Upper lobe of left lung (tissue), 6 donors: ENCODE results near the gene DDIT4. TPM values are rescaled to one million over a fixed set of nuclear protein-coding genes. Genes with fewer than 3 reads are reported as not detected.

Experiments used
- ATAC-seq, 2 donors: fragments of 200-7000 bp; cut with Tn5 transposase; one replicate each; pipeline ENCODE4 v1.9.1; 2022; ENCODE audit warnings: mild to moderate bottlenecking in 2 of 2, moderate library complexity in 2 of 2; ENCODE audit not compliant: low FRiP score in 2 of 2
- DNase-seq, 2 donors: peaks; one replicate each; pipeline ENCODE4 v3.0.0-alpha.2; 2019 to 2020
- H3K27ac ChIP-seq, 4 donors: fragments of 200-600 bp; sonication (generic); one replicate each; pipeline ENCODE4 v1.5.1; 2016 to 2019
- H3K27me3 ChIP-seq, 4 donors: fragments of 200-600 bp; sonication (generic); one replicate each; pipeline ENCODE4 v1.5.1; 2017 to 2019
- H3K36me3 ChIP-seq, 4 donors: fragments of 200-600 bp; sonication (generic); one replicate each; pipeline ENCODE4 v1.5.1; 2016 to 2019
- H3K4me1 ChIP-seq, 4 donors: fragments of 200-600 bp; sonication (generic); one replicate each; pipeline ENCODE4 v1.5.1; 2018 to 2019
- H3K4me3 ChIP-seq, 4 donors: fragments of 200-600 bp; sonication (generic); one replicate each; pipeline ENCODE4 v1.5.1; 2017 to 2019; ENCODE audit warnings: mild to moderate bottlenecking in 2 of 4, moderate library complexity in 1 of 4
- H3K9me3 ChIP-seq, 4 donors: fragments of 200-600 bp; sonication (generic); one replicate each; pipeline ENCODE4 v1.5.1; 2018 to 2019
- CTCF ChIP-seq, 6 experiments: fragments of 450-650 bp in 4 of 6; fragments of 200-600 bp in 2 of 6; sonication (generic) in 2 of 6; IDR thresholded peaks; one replicate each; pipeline ENCODE4 v1.5.1; 2016 to 2019; ENCODE audit warnings: antibody characterized with exemption in 6 of 6
- EP300 ChIP-seq, 4 donors: sonication (generic); formaldehyde crosslinking; IDR thresholded peaks; one replicate each; pipeline ENCODE4 v1.5.1; 2017; ENCODE audit warnings: antibody characterized with exemption in 4 of 4, control low read depth in 2 of 4
- POLR2A ChIP-seq, 4 donors: fragments of 450-650 bp; IDR thresholded peaks; one replicate each; pipeline ENCODE4 v1.5.1; 2016 to 2017; ENCODE audit warnings: antibody characterized with exemption in 4 of 4, mild to moderate bottlenecking in 2 of 4
- POLR2AphosphoS5 ChIP-seq, 2 donors: sonication (generic); formaldehyde crosslinking; IDR thresholded peaks; one replicate each; pipeline ENCODE4 v1.5.1; 2017; ENCODE audit warnings: antibody characterized with exemption in 2 of 2
- WGBS, 2 donors: methylation state at CpG; one replicate each; pipeline ENCODE4 v1.1.5; 2017 to 2018; 5-methylcytosine and 5-hydroxymethylcytosine counted together
- total RNA-seq, 6 donors: library from RNA; depleted of rRNA in 4 of 6; stranded (reverse); fragments of >200 nt in 4 of 6; gene quantifications; one replicate each; pipeline versions ENCODE4 v1.1.0 to v1.2.1, GENCODE V29; 2016 to 2021
- donor health status: DM: no; HTN: no; CAD: no; lungs with moderate emphysema.
- donor health status: DM: no; HTN: yes; CAD: no; lungs with severe emphysema.

DDIT4 gene
- total RNA-seq, 6 donors from 2014 or later = 81.0 to 218 (median 151) TPM

- 13 to 15% methylated on average over 13 to 15 of the region's 15 CpGs for WGBS, 2 donors
- peak; percentile 75 to 93 for DNase-seq
- Histone ChIP-seq H3K27me3 (no peaks in the 10 kb centered on the region), H3K4me3 (no peak overlapping the region), H3K4me1 (peaks cover 64 to 80% (median 78%) of the 10 kb centered on the region in 4 donors), H3K9me3 (no peaks in the 10 kb centered on the region), H3K36me3 (no peaks in the 10 kb centered on the region), H3K27ac (peak overlapping the region; percentile 80 to 94 (median 91))
- peak in 2 of 4 donors; percentile 98 for TF ChIP-seq EP300 (IDR thresholded peaks at IDR 0.05)
- peak in 2 of 4 donors; percentile 38 to 80 for TF ChIP-seq POLR2A (IDR thresholded peaks at IDR 0.05)
- peak; percentile 79 to 97 for TF ChIP-seq POLR2AphosphoS5 (IDR thresholded peaks at IDR 0.05)
- peak in 1 of 6 experiments; percentile 6 for TF ChIP-seq CTCF (IDR thresholded peaks at IDR 0.05)
- ATAC-seq = peak; percentile 93
These were observed 18.7 kb upstream of the DDIT4 start for GRCh38 chr10:72254813-72255568.

GRCh38 chr10:72255977-72256729, 17.6 kb upstream of the DDIT4 start:
- 92 to 94% methylated on average over 5 to 6 of the region's 6 CpGs for WGBS, 2 donors
- no peaks in the 10 kb centered on the region for H3K9me3 ChIP-seq
- DNase-seq (no peak), ATAC-seq (no peak)
- peak overlapping the region; percentile 80 to 94 (median 91) for H3K27ac ChIP-seq
- H3K36me3 ChIP-seq = no peaks in the 10 kb centered on the region
- no peaks in the 10 kb centered on the region for H3K27me3 ChIP-seq
- H3K4me3 ChIP-seq = no peak overlapping the region
- peaks cover 66 to 82% (median 78%) of the 10 kb centered on the region in 4 donors for H3K4me1 ChIP-seq
- no peak for TF ChIP-seq POLR2A (IDR thresholded peaks at IDR 0.05)
- TF ChIP-seq CTCF (IDR thresholded peaks at IDR 0.05) = no peak
- peak in 1 of 4 donors; percentile 31 for TF ChIP-seq EP300 (IDR thresholded peaks at IDR 0.05)

GRCh38 chr10:72257051-72257892, 16.5 kb upstream of the DDIT4 start:
- peak overlapping the region; percentile 73 to 94 (median 84) for H3K27ac ChIP-seq
- H3K36me3 ChIP-seq = no peaks in the 10 kb centered on the region
- WGBS, 2 donors = 66 to 73% methylated on average over 8 of the region's 8 CpGs
- H3K9me3 ChIP-seq = no peaks in the 10 kb centered on the region
- H3K4me1 ChIP-seq = peaks cover 77 to 85% (median 81%) of the 10 kb centered on the region in 4 donors
- no peak overlapping the region for H3K4me3 ChIP-seq
- peak in 1 of 2 donors; percentile 61 for DNase-seq
- TF ChIP-seq POLR2AphosphoS5 (IDR thresholded peaks at IDR 0.05) (peak in 1 of 2 donors; percentile 33), POLR2A (IDR thresholded peaks at IDR 0.05) (no peak), EP300 (IDR thresholded peaks at IDR 0.05) (no peak), CTCF (IDR thresholded peaks at IDR 0.05) (no peak)
- ATAC-seq = peak in 1 of 2 donors; percentile 47
- H3K27me3 ChIP-seq = no peaks in the 10 kb centered on the region

- peaks cover 73 to 79% (median 77%) of the 10 kb centered on the region in 4 donors for H3K4me1 ChIP-seq
- no peak overlapping the region for H3K4me3 ChIP-seq
- ATAC-seq (no peak), DNase-seq (no peak)
- WGBS, 2 donors = 89 to 98% methylated on average over 4 of the region's 4 CpGs
- peak overlapping the region in 3 of 4 donors; percentile 91 to 98 (median 94) for H3K27ac ChIP-seq
- H3K27me3 ChIP-seq = no peaks in the 10 kb centered on the region
- no peaks in the 10 kb centered on the region for H3K36me3 ChIP-seq
- TF ChIP-seq POLR2AphosphoS5 (IDR thresholded peaks at IDR 0.05) (no peak), POLR2A (IDR thresholded peaks at IDR 0.05) (no peak), CTCF (IDR thresholded peaks at IDR 0.05) (no peak), EP300 (IDR thresholded peaks at IDR 0.05) (no peak)
- H3K9me3 ChIP-seq = no peaks in the 10 kb centered on the region
These were observed 15.1 kb upstream of the DDIT4 start for GRCh38 chr10:72258617-72259016.
